ENCODE measurements around the gene SUPT5H.
"Not testable (repeated sequence)": the region's sequence is repeated elsewhere in the genome, so short reads cannot be mapped to it uniquely, and the experiment has no call there.

SUPT5H gene

DNA sequence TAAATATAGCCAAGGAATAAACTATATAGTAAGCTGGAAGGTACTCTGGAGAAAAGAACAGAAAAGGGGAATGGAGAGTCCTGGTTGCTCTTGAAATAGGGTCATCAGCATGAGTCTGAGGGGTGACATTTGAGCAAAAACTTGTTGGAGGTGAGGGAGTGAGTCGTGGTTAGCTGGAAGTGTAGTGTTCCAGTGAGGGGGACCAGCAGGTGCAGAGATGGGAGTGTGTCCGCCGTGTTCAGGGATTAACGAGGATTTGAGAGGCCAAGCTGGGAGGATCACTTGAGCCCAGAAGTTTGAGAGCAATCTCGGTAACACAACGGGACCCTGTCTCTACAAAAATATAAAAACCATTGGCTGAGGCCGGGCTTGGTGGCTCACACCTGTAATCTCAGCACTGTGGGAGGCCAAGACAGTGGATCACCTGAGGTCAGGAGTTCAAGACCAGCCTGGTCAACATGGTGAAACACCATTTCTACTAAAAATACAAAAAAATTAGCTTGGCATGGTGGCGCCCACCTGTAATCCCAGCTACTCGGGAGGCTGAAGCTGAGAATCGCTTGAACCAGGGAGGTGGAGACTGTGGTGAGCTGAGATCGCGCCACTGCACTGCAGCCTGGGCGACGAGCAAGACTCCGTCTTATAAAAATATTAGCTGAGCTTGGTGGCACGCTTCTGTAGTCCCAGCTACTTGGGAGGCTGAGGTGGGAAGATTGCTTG is 1.1 kb downstream of the SUPT5H start:
- peak overlapping the region; percentile 98 for H3K27ac Mint-ChIP-seq
- H3K4me3 Mint-ChIP-seq = peak overlapping the region; percentile 98
- H3K4me1 Mint-ChIP-seq (ENCODE audit: low read depth) = peaks cover 48% of the 10 kb centered on the region
- H3K27me3 Mint-ChIP-seq = no peaks in the 10 kb centered on the region
- no peaks in the 10 kb centered on the region for H3K9me3 Mint-ChIP-seq
- H3K36me3 Mint-ChIP-seq (ENCODE audit: low read depth) = peaks cover 57% of the 10 kb centered on the region
- intact Hi-C loops (cut with micrococcal nuclease) = no loop called here

DNA sequence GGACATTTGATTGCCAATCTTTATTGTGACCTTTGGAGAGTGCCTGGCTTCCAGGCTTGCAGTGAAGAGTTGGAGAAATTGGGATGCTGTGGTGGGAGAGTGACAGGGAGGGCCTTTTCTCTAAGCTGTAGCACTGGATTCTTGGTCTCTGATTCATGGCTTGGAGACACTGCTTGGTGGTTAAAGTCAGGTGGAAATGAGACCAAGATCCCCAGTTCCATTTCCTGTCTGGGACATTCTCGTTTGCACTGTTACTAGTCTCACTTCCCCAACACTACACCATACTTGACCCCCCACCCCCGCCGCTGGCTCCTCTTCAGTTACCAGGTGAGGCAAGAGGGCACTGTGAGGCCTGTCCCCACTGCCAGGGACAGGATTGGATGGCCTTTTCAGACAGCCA is 2.9 kb downstream of the SUPT5H start:
- no peak overlapping the region for H3K4me3 Mint-ChIP-seq
- intact Hi-C loops (cut with micrococcal nuclease) = no loop called here
- H3K27me3 Mint-ChIP-seq = no peaks in the 10 kb centered on the region

DNA sequence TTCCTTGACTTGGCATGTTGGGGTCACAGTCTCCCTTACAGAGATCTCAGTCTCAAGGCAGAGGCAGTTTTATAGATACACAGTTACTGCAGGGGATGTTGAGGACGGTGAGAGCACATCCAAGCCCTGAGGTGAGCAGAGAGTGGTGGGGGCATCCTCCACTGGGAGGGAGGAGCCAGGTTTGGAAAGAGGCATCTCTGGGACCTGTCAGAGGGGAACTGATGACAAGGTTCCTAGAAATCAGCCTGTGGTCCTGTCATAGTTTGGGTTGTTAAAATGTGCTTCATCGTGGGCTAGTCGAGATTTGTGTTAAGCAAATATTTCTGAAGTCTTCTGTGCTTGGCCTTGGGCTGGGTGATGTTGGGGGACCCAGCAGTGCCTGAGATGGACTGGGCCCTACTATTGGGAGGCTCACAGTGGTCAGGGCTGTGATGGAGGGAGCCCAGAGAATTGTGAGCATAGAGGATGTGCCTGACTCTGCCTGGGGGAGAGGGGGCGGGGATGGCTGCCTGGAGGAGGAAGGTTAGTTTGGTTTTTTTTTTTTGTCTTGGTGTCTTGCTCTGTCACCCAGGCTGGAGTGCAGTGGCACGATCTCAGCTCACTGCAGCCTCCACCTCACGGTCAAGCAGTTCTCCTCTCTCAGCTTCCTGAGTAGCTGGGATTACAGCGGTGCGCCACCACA is 3.9 kb downstream of the SUPT5H start:
- Mint-ChIP-seq H3K4me1 (ENCODE audit: low read depth) (peaks cover 62% of the 10 kb centered on the region), H3K27me3 (no peaks in the 10 kb centered on the region), H3K27ac (peak overlapping the region; percentile 51), H3K9me3 (no peaks in the 10 kb centered on the region), H3K36me3 (ENCODE audit: low read depth) (peaks cover 84% of the 10 kb centered on the region), H3K4me3 (no peak overlapping the region)
- intact Hi-C loops (cut with micrococcal nuclease) = no loop called here

More for the DNA sequence above, 2.9 kb downstream of the SUPT5H start:
- H3K27ac Mint-ChIP-seq = peak overlapping the region; percentile 51
- peaks cover 74% of the 10 kb centered on the region for H3K36me3 Mint-ChIP-seq (ENCODE audit: low read depth)
- no peaks in the 10 kb centered on the region for H3K9me3 Mint-ChIP-seq
- H3K4me1 Mint-ChIP-seq (ENCODE audit: low read depth) = peaks cover 62% of the 10 kb centered on the region

DNA sequence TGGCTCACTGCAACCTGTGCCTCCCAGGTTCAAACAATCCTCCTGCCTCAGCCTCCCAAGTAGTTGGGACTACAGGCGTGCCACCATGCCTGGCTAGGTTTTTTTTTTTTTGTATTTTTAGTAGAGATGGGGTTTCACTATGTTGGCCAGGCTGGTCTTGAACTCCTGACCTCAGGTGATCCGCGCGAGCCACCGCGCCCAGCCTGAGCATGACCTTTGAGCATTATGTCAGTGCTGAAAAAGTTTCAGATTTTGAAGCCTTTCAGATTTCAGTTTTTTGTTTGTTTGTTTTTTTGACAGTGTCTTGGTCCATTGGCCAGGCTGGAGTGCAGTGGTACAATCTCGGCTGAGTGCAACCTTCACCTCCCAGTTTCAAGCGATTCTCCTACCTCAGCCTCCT is 5.9 kb downstream of the SUPT5H start:
- H3K27me3 Mint-ChIP-seq; intact Hi-C loops (cut with micrococcal nuclease); H3K4me3 Mint-ChIP-seq; H3K9me3 Mint-ChIP-seq; H3K27ac Mint-ChIP-seq: not testable (repeated sequence)
- Mint-ChIP-seq H3K4me1 (ENCODE audit: low read depth) (peaks cover 59% of the 10 kb centered on the region), H3K36me3 (ENCODE audit: low read depth) (peaks cover 85% of the 10 kb centered on the region)

DNA sequence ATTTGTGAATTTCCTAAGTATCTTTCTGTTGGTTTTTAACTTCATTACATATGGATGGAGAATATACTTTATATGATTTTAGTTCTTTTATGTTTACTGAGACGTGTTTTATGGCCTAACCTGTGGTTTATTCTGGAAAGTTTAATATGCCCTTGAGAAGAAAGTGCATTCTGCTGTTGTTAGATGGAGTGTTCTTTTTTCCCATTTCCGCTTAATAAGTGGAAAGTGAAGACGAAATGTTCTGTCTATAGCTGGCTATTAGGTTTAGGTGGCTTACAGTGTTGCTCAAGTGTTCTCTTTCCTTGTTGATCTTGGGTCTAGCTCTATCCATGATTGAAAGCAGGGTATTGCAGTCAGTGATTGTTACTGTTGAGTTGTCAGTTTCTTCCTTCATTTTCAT is 18.0 kb downstream of the SUPT5H start:
- Mint-ChIP-seq H3K4me1 (ENCODE audit: low read depth) (peaks cover 10% of the 10 kb centered on the region), H3K36me3 (ENCODE audit: low read depth) (peaks cover 96% of the 10 kb centered on the region), H3K9me3 (no peaks in the 10 kb centered on the region), H3K4me3 (no peak overlapping the region), H3K27me3 (no peaks in the 10 kb centered on the region), H3K27ac (no peak overlapping the region)
- intact Hi-C loops (cut with micrococcal nuclease) = no loop called here

DNA sequence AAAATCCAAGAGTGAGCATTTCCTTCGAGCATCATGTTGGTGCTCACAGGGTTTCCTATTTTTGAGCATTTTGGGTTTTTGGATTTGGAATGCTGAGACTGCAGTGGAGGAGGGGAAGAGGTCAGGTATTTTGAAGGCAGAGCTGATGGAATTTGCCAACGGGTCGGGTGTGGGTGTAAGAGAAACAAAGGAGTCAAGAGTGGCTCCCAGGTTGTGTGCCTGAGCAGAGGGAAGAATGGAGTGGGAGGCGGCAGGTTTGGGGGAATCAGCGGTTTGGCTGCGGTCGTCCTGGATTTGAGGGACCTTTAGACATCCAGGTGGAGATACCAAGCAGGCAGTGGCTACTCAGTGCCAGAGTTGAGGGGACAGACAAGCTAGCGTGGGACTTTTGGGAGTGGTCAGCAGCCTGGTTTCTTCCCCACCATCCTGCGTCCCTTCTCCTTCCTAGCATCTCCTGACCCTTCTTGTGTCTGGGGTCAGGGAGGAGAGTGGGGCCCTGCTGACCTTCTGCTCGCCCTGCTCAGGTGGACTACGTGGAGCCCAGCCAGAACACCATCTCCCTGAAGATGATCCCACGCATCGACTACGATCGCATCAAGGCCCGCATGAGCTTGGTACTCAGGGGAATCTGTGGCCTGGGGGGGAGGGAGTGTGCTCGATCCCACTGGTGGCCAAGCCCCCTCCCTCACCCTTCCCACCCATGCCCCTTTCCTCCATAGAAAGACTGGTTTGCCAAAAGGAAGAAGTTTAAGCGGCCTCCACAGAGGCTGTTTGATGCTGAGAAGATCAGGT is 20.8 kb downstream of the SUPT5H start:
- Mint-ChIP-seq H3K27me3 (no peaks in the 10 kb centered on the region), H3K27ac (no peak overlapping the region), H3K36me3 (ENCODE audit: low read depth) (peaks cover 96% of the 10 kb centered on the region), H3K4me1 (ENCODE audit: low read depth) (no peaks in the 10 kb centered on the region), H3K4me3 (no peak overlapping the region), H3K9me3 (no peaks in the 10 kb centered on the region)
- intact Hi-C loops (cut with micrococcal nuclease) = no loop called here

DNA sequence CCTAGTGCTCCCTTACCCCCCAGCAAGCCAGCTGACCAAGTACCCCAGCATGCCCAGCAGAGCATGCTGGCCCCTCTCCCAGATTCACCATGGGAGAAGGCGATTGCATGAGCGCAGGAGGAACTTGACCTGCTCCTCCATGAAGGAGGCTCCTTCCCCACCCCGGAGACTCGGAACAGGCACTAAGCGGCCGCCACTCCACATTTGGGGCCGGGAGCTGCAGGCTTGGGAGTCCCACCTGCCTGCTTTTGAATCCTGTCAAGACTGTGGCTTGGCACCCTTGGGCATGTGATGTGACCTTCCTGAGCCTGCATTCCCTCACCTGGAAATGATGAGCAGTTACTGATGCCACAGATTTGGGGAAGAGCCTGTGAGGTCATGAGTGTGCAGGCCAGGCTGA is 22.6 kb downstream of the SUPT5H start:
- Mint-ChIP-seq H3K4me1 (ENCODE audit: low read depth) (peaks cover 7% of the 10 kb centered on the region), H3K4me3 (no peak overlapping the region), H3K27me3 (no peaks in the 10 kb centered on the region)

DNA sequence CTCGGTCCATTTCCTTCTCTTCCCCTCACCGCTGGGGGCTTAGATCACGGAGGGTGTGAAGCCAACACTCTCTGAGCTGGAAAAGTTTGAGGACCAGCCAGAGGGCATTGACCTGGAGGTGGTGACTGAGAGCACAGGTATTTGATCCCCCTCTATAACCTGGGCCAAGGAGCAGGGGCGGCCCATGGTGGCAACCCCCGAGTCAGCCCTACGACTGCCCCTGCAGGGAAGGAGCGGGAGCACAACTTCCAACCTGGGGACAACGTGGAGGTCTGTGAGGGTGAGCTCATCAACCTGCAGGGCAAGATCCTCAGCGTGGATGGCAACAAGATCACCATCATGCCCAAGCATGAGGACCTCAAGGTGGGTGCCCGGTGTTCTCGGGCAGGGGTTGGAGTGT is 23.7 kb downstream of the SUPT5H start:
- Mint-ChIP-seq H3K4me1 (ENCODE audit: low read depth) (peaks cover 7% of the 10 kb centered on the region), H3K36me3 (ENCODE audit: low read depth) (peaks cover 100% of the 10 kb centered on the region), H3K4me3 (no peak overlapping the region), H3K27me3 (no peaks in the 10 kb centered on the region), H3K9me3 (no peaks in the 10 kb centered on the region), H3K27ac (no peak overlapping the region)
- intact Hi-C loops (cut with micrococcal nuclease) = no loop called here

More for the DNA sequence above, 22.6 kb downstream of the SUPT5H start:
- intact Hi-C loops (cut with micrococcal nuclease) = no loop called here
- H3K36me3 Mint-ChIP-seq (ENCODE audit: low read depth) = peaks cover 99% of the 10 kb centered on the region
- H3K27ac Mint-ChIP-seq = no peak overlapping the region
- H3K9me3 Mint-ChIP-seq = no peaks in the 10 kb centered on the region

DNA sequence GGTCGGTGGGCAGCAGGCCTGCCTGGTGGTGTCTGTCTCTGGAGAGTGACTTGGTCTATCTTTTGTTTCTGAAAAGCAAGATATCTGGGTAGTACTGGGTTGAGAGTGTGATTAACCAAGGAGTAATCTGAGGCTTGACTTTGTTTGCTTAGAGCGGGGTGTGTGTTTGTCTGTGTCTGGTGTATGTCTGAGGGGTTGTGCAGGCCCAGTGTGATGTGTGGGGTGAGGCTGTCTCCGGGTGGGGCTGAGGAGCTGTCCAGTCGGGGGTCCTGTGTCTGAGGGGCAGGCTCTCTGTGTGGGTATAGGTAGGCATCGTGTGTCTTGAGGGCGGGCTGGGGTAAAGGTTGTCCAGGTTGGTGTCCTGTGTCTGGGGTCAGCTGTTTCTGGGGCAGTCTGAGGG is 24.2 kb downstream of the SUPT5H start:
- intact Hi-C loops (cut with micrococcal nuclease) = no loop called here
- H3K4me1 Mint-ChIP-seq (ENCODE audit: low read depth) = peaks cover 7% of the 10 kb centered on the region
- H3K27me3 Mint-ChIP-seq = no peaks in the 10 kb centered on the region
- H3K4me3 Mint-ChIP-seq = no peak overlapping the region
- peaks cover 100% of the 10 kb centered on the region for H3K36me3 Mint-ChIP-seq (ENCODE audit: low read depth)
- no peak overlapping the region for H3K27ac Mint-ChIP-seq
- no peaks in the 10 kb centered on the region for H3K9me3 Mint-ChIP-seq

DNA sequence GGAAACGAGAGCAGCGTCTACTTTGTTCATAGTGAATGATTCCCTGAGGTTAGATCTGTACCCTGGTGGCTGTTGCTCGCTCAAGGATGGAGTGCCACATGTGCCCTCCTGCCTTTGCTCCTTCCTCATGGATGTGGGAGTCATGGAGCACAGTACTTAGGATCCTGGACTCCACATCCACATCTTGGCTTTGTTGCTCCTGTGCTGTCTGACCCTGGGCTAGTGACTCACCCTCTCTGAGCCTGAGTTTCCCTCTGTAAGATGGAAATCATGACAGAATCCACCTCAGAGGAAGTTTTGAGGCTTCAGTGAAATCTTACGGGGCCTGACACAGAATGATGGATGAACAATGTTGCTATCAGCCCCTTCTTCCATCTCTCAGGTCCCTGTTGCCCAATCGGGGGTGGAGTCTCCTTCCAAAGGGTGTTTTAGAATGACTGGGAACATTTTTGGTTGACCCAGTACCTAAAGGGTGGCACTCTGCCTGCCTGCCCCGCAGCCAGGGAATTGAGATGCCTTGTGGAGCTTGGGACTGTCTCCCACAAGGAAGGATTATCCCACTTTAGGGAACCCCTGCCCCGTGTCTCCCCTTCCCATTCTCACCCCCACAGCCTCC is 25.4 kb downstream of the SUPT5H start:
- H3K27ac Mint-ChIP-seq = no peak overlapping the region

DNA sequence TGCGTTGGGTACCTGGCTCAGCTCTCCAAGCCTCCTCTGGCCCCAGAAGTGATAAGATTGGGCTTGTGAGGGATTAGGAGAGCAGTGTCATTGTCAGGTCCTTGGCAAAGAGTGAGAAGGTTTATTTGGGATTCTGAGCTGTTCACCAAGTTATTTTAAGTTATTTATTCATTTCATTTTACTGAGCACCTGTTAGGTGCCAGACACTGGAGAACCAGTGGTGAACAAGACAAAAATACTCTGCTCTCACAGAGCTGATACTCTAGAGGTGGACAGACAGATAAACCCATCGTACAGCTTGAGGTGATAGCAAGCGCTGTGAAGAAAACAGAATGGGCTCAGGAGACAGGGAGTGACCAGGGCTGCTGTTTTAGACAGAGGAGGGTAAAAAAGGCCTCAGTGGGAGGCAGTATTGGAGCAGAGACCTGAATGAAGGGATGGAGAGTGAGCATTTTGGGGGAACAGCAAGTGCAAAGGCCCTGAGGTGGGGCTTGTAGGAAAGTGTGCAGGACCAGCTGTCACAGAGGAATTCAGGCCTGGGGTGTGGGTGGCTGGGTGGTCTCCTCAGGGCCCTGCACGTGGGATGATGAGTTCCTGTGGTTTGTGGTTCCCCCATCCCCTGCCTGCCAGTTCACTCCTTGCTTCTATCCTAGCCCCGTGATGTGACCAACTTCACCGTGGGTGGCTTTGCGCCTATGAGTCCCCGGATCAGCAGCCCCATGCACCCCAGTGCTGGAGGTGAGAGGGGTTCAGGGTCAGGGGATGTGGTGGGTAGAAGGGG is 26.6 kb downstream of the SUPT5H start:
- Mint-ChIP-seq H3K4me3 (no peak overlapping the region), H3K27me3 (no peaks in the 10 kb centered on the region), H3K4me1 (ENCODE audit: low read depth) (peaks cover 7% of the 10 kb centered on the region), H3K36me3 (ENCODE audit: low read depth) (peaks cover 100% of the 10 kb centered on the region), H3K9me3 (no peaks in the 10 kb centered on the region), H3K27ac (peak overlapping the region; percentile 16)
- intact Hi-C loops (cut with micrococcal nuclease) = no loop called here

More for the DNA sequence above, 25.4 kb downstream of the SUPT5H start:
- Mint-ChIP-seq H3K4me1 (ENCODE audit: low read depth) (peaks cover 7% of the 10 kb centered on the region), H3K9me3 (no peaks in the 10 kb centered on the region), H3K27me3 (no peaks in the 10 kb centered on the region), H3K4me3 (no peak overlapping the region), H3K36me3 (ENCODE audit: low read depth) (peaks cover 100% of the 10 kb centered on the region)
- intact Hi-C loops (cut with micrococcal nuclease) = no loop called here

DNA sequence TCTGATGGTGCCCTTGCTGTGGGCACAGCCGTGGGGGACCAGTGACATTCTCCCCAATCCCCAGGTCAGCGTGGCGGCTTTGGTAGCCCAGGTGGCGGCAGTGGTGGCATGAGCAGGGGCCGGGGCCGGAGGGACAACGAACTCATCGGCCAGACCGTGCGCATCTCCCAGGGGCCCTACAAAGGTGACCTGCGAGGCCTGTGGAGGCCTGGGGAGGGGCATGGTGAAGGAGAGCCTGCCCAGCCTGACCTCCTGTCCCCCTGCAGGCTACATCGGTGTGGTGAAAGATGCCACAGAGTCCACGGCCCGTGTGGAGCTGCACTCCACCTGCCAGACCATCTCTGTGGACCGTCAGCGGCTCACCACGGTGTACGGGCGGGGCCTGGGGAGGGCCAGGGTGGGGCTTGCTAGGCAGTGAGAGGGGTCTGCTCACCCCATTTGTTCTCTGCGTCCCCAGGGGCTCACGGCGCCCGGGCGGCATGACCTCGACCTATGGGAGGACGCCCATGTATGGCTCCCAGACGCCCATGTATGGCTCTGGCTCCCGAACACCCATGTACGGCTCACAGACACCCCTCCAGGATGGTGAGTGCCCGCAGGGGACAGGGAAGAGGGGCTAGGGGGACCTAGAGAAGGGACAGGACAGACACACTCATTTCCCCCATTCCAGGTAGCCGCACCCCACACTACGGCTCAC is 27.5 kb downstream of the SUPT5H start:
- Mint-ChIP-seq H3K9me3 (no peaks in the 10 kb centered on the region), H3K36me3 (ENCODE audit: low read depth) (peaks cover 100% of the 10 kb centered on the region), H3K4me1 (ENCODE audit: low read depth) (peaks cover 7% of the 10 kb centered on the region), H3K4me3 (no peak overlapping the region), H3K27me3 (no peaks in the 10 kb centered on the region), H3K27ac (no peak overlapping the region)
- intact Hi-C loops (cut with micrococcal nuclease) = no loop called here

DNA sequence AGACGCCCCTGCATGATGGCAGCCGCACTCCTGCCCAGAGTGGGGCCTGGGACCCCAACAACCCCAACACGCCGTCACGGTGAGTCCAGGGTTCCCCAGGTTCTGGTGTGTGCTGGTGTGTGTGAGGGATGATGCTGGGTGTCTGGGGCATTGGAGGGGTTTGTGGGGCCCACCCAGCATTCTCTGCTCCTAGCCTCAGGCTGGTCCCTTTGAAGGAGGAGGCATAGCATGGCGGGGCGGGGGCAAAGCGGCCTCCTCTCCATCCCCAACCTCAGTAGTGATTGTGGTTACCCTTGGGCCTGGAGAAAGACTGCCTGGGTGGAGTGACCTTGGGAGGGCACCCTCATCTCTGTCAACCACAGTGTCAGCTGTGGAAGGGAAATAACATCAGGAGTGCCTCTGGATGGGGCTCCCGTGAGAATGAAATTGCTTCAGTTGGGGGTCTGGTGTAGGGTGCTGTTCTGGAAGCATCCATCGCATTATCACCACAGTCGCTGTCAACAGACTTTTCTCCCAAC is 28.1 kb downstream of the SUPT5H start:
- no peak overlapping the region for H3K27ac Mint-ChIP-seq
- H3K9me3 Mint-ChIP-seq = no peaks in the 10 kb centered on the region
- intact Hi-C loops (cut with micrococcal nuclease) = no loop called here
- peaks cover 94% of the 10 kb centered on the region for H3K36me3 Mint-ChIP-seq (ENCODE audit: low read depth)
- no peak overlapping the region for H3K4me3 Mint-ChIP-seq
- H3K4me1 Mint-ChIP-seq (ENCODE audit: low read depth) = peaks cover 7% of the 10 kb centered on the region
- no peaks in the 10 kb centered on the region for H3K27me3 Mint-ChIP-seq
